GM19397 (cell line): ENCODE measurements around the gene ARPC1B.
"Not testable (repeated sequence)": the region's sequence is repeated elsewhere in the genome, so short reads cannot be mapped to it uniquely, and the experiment has no call there.

ENCODE experiments used
- ATAC-seq: cut with Tn5 transposase; IDR thresholded peaks from one replicate; pipeline ENCODE4 v1.9.1; 2021; ENCODE audit warnings: mild to moderate bottlenecking, moderate library complexity; ENCODE audit not compliant: unreplicated experiment

ARPC1B gene

GRCh38 chr7:99366646-99367045, 7.9 kb upstream of the ARPC1B start:
- ATAC-seq = no peak

GRCh38 chr7:99368750-99369389, 5.7 kb upstream of the ARPC1B start:
- ATAC-seq = no peak

GRCh38 chr7:99369767-99370391, 4.7 kb upstream of the ARPC1B start:
- no peak for ATAC-seq

DNA sequence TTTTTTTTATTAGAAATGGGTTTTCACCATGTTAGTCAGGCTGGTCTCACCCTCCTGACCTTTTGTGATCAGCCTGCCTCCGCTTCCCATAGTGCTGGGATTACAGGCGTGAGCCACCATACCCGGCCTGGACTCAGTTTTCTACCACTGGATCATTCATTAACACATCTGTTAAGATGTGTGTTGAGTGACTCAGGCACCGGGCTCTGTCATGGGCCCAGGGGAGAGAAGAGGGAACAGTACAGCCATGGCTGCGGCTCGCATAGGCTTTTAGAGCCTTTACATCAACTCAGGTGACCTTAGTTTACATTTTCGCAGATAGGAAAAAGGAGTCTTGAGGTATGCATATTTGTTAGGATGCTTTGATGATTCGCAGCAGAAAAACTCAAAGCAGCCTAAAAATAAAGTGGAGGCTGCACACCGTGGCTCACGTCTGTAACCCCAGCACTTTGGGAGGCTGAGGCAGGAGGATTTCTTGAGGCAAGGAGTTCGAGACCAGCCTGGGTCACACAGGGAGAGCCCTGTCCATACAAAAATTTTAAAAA, 3.1 kb upstream of the ARPC1B start:
- ATAC-seq = no peak

DNA sequence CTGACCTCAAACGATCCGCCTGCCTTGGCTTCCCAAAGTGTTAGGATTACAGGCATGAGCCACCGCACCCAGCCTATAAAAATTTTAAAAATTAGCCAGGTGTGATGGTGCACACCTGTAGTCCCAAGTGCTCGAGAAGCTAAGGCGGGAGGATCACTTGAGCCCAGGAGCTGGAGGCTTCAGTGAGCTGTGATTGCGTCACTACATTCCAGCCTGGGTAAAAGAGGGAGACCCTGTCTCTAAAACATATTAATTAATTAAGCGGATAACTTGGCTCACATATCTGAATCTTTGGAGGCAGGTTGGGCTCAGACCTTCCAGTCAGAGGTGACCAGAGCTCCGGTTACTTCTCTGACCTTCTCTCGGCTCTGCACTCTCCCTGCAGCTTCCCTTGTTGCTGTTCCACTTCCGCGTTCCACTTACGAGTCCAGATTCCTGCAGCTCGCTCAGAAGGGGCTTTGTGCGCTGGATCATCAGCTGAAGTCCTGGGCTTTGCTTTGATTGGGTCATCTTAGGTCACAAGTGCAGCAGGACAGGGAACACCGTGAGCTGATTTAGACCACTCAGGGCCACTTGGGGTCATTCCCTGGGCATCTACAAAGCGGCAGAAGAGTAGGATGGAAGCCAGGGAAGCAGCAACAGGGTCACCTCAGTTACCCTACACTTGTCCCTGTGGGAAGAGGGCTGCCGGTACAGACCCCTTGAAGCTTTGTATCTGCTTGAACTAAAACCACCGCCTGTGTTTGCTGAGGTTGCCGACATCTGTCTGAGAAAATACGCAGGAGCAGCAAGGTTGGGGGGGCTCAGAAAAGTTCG, 2.0 kb upstream of the ARPC1B start:
- ATAC-seq = no peak

GRCh38 chr7:99373091-99374066, 1.2 kb upstream of the ARPC1B start:
- ATAC-seq = no peak

DNA sequence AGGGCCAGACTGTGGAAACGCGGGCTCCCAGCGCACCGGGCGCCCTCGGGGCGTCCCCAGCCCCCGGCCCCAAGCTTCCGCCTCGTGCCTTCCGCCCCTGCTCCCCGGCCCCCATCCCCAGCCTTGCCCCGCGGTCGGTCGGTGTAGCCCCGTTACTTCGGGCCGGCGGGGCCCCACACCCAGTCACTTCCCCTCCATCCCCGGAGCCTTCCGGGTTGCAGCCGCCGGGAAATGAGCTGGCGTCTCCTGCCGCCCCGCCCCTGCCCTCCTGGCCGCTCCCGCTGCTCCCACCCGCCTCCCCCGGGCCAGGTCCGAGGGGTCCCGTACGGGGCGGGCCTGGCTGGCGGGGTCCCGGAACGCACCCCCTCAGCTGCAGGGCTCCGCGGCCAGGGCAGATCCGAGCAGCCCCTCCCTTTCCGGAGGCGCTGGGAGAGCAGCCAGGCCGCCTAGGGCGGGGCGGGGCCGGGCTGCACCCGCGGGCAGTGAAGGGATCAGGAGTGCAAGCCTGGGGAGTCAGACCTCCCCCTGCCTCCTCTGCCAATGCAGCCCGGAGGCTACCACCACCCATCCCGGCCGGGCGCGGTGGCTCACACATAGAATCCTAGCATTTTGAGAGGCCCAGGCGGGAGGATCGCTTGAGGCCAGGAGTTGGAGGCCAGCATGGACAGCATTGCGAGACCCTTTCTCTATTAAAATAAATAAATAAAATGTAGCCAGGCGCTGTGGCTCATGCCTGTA, 709 bp downstream of the ARPC1B start:
- peak; percentile 43 for ATAC-seq

DNA sequence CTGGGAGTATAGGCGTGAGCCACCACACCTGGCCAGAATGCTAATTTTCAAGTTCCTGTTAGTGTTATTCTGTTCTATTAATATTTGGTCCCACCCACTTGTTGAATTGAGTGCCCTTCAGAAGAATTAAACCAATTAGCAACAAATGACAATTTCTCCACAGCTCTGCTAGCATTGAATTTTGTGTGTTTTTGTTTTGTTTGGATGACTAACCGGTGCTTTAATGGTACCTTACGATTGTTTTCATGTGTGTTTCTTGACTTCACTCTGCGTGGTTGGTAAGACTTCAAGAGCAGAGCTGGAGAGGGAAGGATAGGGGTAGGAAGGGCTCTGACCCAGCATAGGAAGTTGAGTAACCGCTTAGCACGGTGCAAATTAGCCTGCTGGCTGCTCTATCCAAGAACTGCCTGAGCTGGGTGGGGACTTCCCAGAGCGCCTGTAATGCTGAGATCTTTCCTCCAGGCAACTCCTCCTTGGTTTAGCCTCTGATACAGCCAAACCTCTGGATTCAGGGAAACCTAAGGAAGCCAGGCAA, 4.6 kb downstream of the ARPC1B start:
- ATAC-seq = no peak

- not testable (repeated sequence) for ATAC-seq
Observed at GRCh38 chr7:99379693-99380031, 5.1 kb downstream of the ARPC1B start.

DNA sequence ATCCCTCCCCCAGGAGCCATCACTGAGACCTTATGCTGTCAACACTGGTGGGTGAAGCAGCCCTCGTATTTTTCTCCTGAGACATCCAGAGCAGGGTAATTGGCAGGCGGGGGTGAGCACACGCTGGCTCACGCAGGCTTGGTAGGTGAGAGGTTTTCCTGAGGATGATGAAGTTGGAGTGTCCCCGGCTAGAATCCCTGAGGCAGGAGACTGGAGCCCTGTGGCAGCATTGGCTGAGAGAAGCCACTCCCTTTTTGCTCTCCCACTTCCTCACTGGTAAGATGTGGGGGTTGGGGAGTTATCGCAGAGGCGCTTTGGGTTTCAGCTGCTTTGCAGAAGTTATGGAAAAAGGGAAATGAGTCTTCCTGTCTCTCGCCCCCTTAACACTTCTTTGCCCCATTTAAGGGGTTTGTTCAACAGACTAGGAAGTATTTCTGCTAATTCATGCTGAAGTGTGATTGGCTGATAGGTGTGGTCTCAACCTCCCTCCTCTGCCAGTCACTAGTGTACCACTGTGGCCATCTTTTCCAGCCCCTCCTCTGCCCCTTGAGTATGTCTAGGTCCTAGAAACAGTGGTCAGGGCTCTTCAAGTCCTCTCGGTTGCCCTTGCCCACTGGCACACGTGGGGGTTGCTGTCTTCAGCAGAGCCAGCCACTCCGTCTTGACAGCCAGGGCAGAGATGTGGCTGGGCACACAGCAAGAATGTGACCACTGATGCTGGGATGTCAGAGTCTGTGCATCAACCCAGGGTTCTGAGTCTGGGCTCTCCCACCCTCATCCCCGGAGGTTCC, 5.7 kb downstream of the ARPC1B start:
- ATAC-seq = peak; percentile 33

DNA sequence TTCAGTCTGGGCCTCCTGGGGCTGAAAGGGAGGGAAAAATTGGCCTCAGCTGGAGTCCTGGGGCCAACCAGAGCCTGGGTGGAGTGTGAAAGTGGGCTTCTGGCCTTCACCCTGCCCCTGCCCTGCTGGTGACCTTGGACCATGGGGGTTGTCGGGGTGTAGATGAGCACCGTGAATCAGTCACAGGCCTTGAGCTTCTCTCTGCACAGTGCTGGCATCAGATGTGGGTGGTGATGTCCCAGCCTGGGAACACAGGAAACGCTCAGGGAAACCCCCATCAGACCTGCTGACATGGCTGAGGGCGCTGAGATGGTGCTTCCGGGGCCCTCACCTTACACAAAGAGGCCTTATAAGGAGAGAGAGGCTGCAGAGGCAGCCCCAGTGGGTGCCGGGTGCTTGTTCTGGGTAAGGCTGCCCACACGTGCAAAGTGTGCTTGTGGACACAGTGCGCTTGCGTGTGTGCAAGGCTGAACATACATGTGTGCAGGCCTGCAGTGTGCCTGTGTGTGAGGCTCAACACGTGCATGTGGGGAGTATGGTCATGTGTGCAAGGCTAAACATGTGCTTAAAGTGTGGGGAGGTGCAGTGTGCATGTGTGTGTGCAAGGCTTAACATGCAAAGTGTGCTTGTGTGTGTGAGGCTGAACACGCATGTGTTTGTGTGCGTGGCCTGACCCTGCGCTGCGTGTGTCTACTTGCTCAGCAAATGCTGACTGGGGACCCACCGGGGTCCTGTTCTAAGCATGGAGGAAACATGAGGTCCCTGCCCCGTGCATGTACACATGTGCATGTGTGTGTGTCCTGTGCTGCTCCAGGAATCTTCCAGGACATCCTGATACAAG, 6.5 kb downstream of the ARPC1B start:
- peak; percentile 84 for ATAC-seq

GRCh38 chr7:99381664-99382075, 7.1 kb downstream of the ARPC1B start:
- ATAC-seq = no peak

- ATAC-seq = no peak
Observed at GRCh38 chr7:99383203-99383602, 8.7 kb downstream of the ARPC1B start.

GRCh38 chr7:99383791-99384370, 9.4 kb downstream of the ARPC1B start:
- ATAC-seq = no peak

GRCh38 chr7:99384523-99384922, 10.0 kb downstream of the ARPC1B start:
- no peak for ATAC-seq

DNA sequence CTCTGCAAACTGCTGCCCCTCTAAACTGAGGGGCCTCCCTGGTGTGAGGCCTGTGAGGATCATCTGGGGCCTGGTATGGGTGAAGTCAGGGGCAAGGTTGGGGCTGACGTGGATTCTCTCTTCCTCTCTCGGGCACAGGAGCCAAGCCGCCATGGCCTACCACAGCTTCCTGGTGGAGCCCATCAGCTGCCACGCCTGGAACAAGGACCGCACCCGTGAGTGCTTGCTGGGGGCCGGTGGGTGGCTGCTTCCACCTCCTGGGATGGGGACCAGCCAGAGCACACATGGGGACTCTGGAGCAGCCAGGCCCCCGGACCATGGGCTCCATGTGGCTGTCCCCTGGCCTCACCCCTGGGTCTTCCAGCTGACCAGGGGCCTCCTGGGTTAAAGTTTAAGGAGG, 11.0 kb downstream of the ARPC1B start:
- no peak for ATAC-seq

DNA sequence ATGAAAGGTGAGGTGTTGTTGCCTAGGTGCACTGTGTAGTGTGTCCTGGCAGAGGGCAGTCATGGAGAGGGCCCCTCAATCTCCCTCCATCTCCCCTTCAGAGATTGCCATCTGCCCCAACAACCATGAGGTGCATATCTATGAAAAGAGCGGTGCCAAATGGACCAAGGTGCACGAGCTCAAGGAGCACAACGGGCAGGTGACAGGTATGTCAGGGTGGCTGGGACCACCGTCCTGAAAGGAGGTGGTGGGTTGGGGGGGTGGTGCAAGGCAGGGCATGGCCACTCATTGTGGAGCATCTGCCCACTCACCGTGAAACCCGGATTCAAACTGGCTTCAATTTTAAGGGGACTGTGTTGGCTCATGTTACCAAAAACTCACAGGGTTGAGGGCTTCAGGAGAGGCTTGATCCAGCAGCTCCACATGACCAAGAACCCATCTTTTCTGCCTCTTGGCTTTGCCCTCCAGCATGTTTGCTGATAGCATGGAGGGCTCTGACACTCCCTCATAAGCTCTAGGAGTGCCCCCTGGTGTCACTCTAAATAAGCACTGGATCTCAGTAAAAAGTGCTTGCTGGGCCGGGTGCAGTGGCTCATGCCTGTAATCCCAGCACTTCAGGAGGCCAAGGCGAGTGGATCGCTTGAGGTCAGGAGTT, 12.2 kb downstream of the ARPC1B start:
- no peak for ATAC-seq
